Left kidney (tissue), 1 donor: ENCODE data around the gene SCN4A. TPM values are rescaled to one million over a fixed set of nuclear protein-coding genes. Genes with fewer than 3 reads are reported as not detected.

Experiments used
- polyA plus RNA-seq: library from polyadenylated mRNA; unstranded; fragments of 120-200 nt; gene quantifications from one replicate; pipeline ENCODE4 v1.2.1, GENCODE V29; 2013; ENCODE audit not compliant: insufficient read length

SCN4A gene
- polyA plus RNA-seq, 1 donor = 0.86 TPM

Other genes starting within 250 kb of the SCN4A start
- gene STRADA, start 231.1 kb downstream of the SCN4A start, polyA plus RNA-seq = 92.9 TPM
- gene CCDC47, start 199.3 kb downstream of the SCN4A start, polyA plus RNA-seq = 110 TPM
- gene DDX42, start 198.7 kb downstream of the SCN4A start, polyA plus RNA-seq = 254 TPM
- 181 TPM for gene PSMC5, start 145.5 kb downstream of the SCN4A start, polyA plus RNA-seq
- gene FTSJ3, start 145.3 kb downstream of the SCN4A start, polyA plus RNA-seq = 68.1 TPM
- 58.9 TPM for gene SMARCD2, start 130.2 kb downstream of the SCN4A start, polyA plus RNA-seq
- 0.20 TPM for gene CSH2, start 99.2 kb downstream of the SCN4A start, polyA plus RNA-seq
- gene GH2, start 91.0 kb downstream of the SCN4A start, polyA plus RNA-seq = not detected
- gene CSH1, start 76.3 kb downstream of the SCN4A start, polyA plus RNA-seq = not detected
- not detected for gene CSHL1, start 61.7 kb downstream of the SCN4A start, polyA plus RNA-seq
- not detected for gene GH1, start 54.1 kb downstream of the SCN4A start, polyA plus RNA-seq
- 2.1 TPM for gene CD79B, start 40.6 kb downstream of the SCN4A start, polyA plus RNA-seq
- 2.5 TPM for gene PRR29, start 25.4 kb upstream of the SCN4A start, polyA plus RNA-seq
- 23.1 TPM for gene ICAM2, start 47.7 kb upstream of the SCN4A start, polyA plus RNA-seq
- 8.7 TPM for gene ERN1, start 157.2 kb upstream of the SCN4A start, polyA plus RNA-seq